ENCODE results near the gene ZCWPW2.

DNA sequence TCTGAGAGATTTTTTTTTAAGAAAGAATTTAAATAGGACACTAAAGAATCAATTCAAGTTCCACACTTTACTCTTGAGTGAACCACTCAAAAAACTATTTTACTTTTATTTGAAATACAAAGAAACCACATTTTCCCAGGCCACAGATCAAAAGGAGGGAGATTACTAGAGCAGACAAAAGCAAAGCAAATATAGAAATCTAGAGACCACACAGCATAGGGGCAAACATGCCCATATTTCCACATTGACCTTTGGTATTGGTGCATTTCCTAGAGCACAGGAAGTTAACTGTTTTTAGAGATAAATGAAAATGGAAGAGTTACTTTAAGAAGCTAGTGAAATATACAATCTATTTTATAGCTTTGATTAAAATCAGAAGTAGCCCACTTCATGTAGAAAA is 27.5 kb upstream of the ZCWPW2 start:
- TF ChIP-seq, protein P1, sequence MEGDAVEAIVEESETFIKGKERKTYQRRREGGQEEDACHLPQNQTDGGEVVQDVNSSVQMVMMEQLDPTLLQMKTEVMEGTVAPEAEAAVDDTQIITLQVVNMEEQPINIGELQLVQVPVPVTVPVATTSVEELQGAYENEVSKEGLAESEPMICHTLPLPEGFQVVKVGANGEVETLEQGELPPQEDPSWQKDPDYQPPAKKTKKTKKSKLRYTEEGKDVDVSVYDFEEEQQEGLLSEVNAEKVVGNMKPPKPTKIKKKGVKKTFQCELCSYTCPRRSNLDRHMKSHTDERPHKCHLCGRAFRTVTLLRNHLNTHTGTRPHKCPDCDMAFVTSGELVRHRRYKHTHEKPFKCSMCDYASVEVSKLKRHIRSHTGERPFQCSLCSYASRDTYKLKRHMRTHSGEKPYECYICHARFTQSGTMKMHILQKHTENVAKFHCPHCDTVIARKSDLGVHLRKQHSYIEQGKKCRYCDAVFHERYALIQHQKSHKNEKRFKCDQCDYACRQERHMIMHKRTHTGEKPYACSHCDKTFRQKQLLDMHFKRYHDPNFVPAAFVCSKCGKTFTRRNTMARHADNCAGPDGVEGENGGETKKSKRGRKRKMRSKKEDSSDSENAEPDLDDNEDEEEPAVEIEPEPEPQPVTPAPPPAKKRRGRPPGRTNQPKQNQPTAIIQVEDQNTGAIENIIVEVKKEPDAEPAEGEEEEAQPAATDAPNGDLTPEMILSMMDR (IDR thresholded peaks at IDR 0.05) = no peak
- TF ChIP-seq CEBPB (IDR thresholded peaks at IDR 0.05) (no peak), PHF8 (IDR thresholded peaks at IDR 0.05; ENCODE audit: borderline replicate concordance, low read depth) (no peak), POLR2A (IDR thresholded peaks at IDR 0.05; ENCODE audit: low read length) (no peak), POLR2AphosphoS2 (conservative IDR thresholded peaks at IDR 0.05; ENCODE audit: low read length) (no peak), CBX8 (IDR thresholded peaks at IDR 0.05) (no peak)
- TF ChIP-seq, protein P2, sequence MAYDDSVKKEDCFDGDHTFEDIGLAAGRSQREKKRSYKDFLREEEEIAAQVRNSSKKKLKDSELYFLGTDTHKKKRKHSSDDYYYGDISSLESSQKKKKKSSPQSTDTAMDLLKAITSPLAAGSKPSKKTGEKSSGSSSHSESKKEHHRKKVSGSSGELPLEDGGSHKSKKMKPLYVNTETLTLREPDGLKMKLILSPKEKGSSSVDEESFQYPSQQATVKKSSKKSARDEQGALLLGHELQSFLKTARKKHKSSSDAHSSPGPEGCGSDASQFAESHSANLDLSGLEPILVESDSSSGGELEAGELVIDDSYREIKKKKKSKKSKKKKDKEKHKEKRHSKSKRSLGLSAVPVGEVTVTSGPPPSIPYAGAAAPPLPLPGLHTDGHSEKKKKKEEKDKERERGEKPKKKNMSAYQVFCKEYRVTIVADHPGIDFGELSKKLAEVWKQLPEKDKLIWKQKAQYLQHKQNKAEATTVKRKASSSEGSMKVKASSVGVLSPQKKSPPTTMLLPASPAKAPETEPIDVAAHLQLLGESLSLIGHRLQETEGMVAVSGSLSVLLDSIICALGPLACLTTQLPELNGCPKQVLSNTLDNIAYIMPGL (CRISPR knock-in tag; IDR thresholded peaks at IDR 0.05; ENCODE audit: borderline replicate concordance) = no peak
- TF ChIP-seq, protein P3, sequence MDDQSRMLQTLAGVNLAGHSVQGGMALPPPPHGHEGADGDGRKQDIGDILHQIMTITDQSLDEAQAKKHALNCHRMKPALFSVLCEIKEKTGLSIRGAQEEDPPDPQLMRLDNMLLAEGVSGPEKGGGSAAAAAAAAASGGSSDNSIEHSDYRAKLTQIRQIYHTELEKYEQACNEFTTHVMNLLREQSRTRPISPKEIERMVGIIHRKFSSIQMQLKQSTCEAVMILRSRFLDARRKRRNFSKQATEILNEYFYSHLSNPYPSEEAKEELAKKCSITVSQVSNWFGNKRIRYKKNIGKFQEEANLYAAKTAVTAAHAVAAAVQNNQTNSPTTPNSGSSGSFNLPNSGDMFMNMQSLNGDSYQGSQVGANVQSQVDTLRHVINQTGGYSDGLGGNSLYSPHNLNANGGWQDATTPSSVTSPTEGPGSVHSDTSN (IDR thresholded peaks at IDR 0.05) = no peak
- TF ChIP-seq, protein P4, sequence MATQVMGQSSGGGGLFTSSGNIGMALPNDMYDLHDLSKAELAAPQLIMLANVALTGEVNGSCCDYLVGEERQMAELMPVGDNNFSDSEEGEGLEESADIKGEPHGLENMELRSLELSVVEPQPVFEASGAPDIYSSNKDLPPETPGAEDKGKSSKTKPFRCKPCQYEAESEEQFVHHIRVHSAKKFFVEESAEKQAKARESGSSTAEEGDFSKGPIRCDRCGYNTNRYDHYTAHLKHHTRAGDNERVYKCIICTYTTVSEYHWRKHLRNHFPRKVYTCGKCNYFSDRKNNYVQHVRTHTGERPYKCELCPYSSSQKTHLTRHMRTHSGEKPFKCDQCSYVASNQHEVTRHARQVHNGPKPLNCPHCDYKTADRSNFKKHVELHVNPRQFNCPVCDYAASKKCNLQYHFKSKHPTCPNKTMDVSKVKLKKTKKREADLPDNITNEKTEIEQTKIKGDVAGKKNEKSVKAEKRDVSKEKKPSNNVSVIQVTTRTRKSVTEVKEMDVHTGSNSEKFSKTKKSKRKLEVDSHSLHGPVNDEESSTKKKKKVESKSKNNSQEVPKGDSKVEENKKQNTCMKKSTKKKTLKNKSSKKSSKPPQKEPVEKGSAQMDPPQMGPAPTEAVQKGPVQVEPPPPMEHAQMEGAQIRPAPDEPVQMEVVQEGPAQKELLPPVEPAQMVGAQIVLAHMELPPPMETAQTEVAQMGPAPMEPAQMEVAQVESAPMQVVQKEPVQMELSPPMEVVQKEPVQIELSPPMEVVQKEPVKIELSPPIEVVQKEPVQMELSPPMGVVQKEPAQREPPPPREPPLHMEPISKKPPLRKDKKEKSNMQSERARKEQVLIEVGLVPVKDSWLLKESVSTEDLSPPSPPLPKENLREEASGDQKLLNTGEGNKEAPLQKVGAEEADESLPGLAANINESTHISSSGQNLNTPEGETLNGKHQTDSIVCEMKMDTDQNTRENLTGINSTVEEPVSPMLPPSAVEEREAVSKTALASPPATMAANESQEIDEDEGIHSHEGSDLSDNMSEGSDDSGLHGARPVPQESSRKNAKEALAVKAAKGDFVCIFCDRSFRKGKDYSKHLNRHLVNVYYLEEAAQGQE (IDR thresholded peaks at IDR 0.05) = no peak

All from A549 (cell line).